Measurements from ENCODE around the gene FKBP5. TPM values are rescaled to one million over a fixed set of nuclear protein-coding genes. Genes with fewer than 3 reads are reported as not detected.

The FKBP5 gene
- total RNA-seq, 4 donors from 2014 or later = 453 to 676 (median 478) TPM

DNA sequence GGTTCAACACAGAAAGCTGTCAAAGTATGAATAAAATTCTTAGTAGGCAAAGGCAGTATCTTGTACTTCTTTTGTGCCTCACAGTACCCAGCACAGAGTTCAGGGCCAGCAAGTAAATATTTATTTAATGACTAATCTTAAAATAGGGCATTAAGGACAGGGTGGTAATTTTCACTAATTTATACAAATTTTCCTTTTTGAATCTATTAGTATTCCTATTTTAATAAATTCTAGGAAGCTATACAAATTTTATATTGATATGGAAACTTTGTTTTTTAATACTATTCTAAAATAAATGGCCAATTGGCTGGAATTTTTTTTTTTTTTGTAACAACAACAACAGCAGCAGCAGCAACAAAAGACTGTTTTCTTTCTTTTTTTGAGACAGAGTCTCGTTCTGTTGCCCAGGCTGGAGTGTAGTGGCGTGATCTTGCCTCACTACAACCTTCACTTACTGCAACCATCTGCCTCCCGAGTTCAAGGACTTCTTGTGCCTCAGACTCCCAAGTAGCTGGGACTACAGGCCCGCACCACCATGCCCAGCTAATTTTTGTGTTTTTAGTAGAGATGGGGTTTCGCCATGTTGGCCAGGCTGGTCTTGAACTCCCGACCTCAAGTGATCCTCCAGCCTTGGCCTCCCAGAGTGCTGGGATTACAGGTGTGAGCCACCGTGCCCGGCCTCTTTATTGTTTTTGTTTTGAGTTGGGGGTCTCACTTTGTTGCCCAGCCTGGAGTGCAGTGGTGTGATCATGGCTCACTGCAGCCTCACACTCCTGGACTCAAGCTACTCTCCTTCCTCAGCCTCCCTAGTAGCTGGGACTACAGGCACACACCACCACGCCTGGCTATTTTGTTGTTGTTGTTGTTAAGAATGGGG lies 85.2 kb downstream of the FKBP5 start:
- H3K4me1 ChIP-seq = peaks cover 44 to 83% (median 53%) of the 10 kb centered on the region in 3 donors

DNA sequence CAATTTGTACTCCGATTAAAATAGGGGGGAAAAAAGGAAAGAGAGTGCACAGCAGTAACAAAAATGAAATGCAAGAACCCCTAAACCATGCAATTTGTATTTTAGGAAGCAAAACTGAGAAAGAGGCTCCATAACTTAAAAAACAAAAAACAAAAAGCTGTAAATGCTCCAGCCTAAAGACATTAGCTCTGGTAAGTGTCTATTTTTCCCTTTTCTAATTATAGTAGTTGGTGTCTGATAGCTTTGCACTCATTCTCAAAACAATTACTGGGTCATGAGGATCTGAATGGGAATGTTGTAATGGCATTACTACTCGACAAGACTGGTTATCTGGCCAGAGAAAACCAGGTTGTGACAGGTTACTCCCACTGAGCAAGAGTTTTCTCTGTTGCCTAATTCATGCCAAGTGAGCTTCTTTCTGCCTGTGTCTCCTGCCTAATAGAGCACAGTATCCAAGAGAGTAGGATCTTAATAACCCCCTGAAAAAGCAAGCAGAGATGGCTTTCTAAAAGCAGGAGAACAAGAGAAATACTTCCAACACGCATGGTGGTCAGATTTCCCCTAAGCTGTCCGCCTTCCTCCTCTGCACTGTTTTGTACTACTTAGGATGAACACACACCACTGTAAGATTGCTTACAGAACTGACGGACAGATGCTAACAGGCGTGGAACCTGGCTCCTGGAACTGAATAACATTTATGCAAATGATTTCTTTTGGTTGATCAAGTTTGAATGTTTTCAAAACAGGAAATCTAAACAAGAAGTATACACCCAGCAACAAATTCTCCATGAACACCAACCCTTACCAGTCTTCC lies 86.4 kb downstream of the FKBP5 start:
- Histone ChIP-seq H3K27me3 (no peaks in the 10 kb centered on the region), H3K36me3 (peaks cover under 1 to 36% of the 10 kb centered on the region in 2 donors), H3K4me1 (peaks cover 54 to 95% (median 60%) of the 10 kb centered on the region in 3 donors), H3K9me3 (no peaks in the 10 kb centered on the region), H3K27ac (peak overlapping the region; percentile 91 to 100 (median 98)), H3K4me3 (peak overlapping the region in 1 of 2 donors; percentile 13)
- 3 to 34% methylated on average over 4 to 6 of the region's 6 CpGs for WGBS, 2 donors (ENCODE audit: low coverage in 1 of 2)
- TF ChIP-seq CTCF (IDR thresholded peaks at IDR 0.05) (no peak), POLR2A (IDR thresholded peaks at IDR 0.05) (peak in 1 of 2 donors; percentile 21), EP300 (IDR thresholded peaks at IDR 0.05) (no peak), POLR2AphosphoS5 (IDR thresholded peaks at IDR 0.05) (peak; percentile 21)
- ATAC-seq = peak; percentile 85

More for the DNA sequence above, 85.2 kb downstream of the FKBP5 start:
- peaks cover 0 to 42% of the 10 kb centered on the region in 2 donors for H3K36me3 ChIP-seq
- no peaks in the 10 kb centered on the region for H3K9me3 ChIP-seq
- ATAC-seq = no peak
- no peak for TF ChIP-seq EP300 (IDR thresholded peaks at IDR 0.05)
- peak; percentile 44 for TF ChIP-seq POLR2AphosphoS5 (IDR thresholded peaks at IDR 0.05)
- H3K4me3 ChIP-seq = no peak overlapping the region
- WGBS, 2 donors (ENCODE audit: low coverage in 1 of 2) = 91 to 93% methylated on average over 5 of the region's 9 CpGs
- H3K27me3 ChIP-seq = no peaks in the 10 kb centered on the region
- H3K27ac ChIP-seq = peak overlapping the region; percentile 91 to 100 (median 98)

- peak overlapping the region; percentile 23 to 31 for H3K4me3 ChIP-seq
- WGBS, 2 donors (ENCODE audit: low coverage in 1 of 2) = 5 to 13% methylated on average over 7 to 8 of the region's 8 CpGs
- peak; percentile 93 for ATAC-seq
These were observed 87.2 kb downstream of the FKBP5 start for GRCh38 chr6:35601331-35602132.

DNA sequence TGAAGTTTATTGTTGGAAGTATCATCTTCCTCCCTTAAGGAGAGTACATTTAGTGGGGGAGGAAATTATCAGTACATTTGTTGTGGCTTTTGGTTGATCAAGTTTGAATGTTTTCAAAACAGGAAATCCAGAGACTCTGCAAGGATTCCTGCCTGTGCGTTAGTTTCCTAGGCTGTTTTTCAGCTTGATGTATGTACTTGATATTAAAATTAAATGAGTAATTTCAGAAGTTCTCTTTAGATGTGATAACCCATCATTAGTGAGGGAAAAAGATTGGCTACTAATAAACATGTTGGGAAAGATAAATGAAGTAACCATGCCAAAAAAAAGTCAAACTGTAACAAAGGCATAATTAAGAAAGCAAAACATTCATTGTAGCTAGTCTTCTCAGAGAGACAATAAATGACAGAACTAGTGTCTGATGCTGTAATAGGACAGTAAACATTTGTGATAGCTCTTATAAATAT lies 88.0 kb downstream of the FKBP5 start:
- peak overlapping the region; percentile 91 to 100 (median 98) for H3K27ac ChIP-seq
- no peak for ATAC-seq
- peaks cover 12 to 39% of the 10 kb centered on the region in 2 donors for H3K36me3 ChIP-seq
- H3K4me1 ChIP-seq = peaks cover 71 to 99% (median 77%) of the 10 kb centered on the region in 3 donors
- TF ChIP-seq EP300 (IDR thresholded peaks at IDR 0.05) (no peak), CTCF (IDR thresholded peaks at IDR 0.05) (no peak), POLR2AphosphoS5 (IDR thresholded peaks at IDR 0.05) (no peak), POLR2A (IDR thresholded peaks at IDR 0.05) (no peak)
- H3K27me3 ChIP-seq = no peaks in the 10 kb centered on the region
- H3K9me3 ChIP-seq = no peaks in the 10 kb centered on the region
- peak overlapping the region; percentile 23 to 31 for H3K4me3 ChIP-seq
- 0% methylated on average over 1 of the region's 1 CpG for WGBS, 2 donors (ENCODE audit: low coverage in 1 of 2)

More at GRCh38 chr6:35601331-35602132, 87.2 kb downstream of the FKBP5 start:
- peaks cover 8 to 37% of the 10 kb centered on the region in 2 donors for H3K36me3 ChIP-seq
- H3K4me1 ChIP-seq = peaks cover 62 to 96% (median 68%) of the 10 kb centered on the region in 3 donors
- H3K9me3 ChIP-seq = no peaks in the 10 kb centered on the region
- TF ChIP-seq CTCF (IDR thresholded peaks at IDR 0.05) (peak in 2 of 4 experiments; percentile 16 to 24), POLR2AphosphoS5 (IDR thresholded peaks at IDR 0.05) (peak; percentile 99), POLR2A (IDR thresholded peaks at IDR 0.05) (peak in 1 of 2 donors; percentile 4), EP300 (IDR thresholded peaks at IDR 0.05) (peak; percentile 100)
- H3K27me3 ChIP-seq = no peaks in the 10 kb centered on the region
- peak overlapping the region; percentile 91 to 100 (median 98) for H3K27ac ChIP-seq

All from gastroesophageal sphincter (tissue), 4 donors.